Activated T-cell treated with anti-CD3 and anti-CD28 coated beads, Interleukin-2, amount 50 U/mL, for 48 hours (primary cell): ENCODE measurements around the gene TMEM184C.

ENCODE experiments used
- DNase-seq, 2 experiments: peaks; one replicate each; pipeline ENCODE4 v3.0.0-alpha.2; 2020

TMEM184C gene

GRCh38 chr4:147605499-147605898 is 11.7 kb upstream of the TMEM184C start:
- DNase-seq, result no peak

DNA sequence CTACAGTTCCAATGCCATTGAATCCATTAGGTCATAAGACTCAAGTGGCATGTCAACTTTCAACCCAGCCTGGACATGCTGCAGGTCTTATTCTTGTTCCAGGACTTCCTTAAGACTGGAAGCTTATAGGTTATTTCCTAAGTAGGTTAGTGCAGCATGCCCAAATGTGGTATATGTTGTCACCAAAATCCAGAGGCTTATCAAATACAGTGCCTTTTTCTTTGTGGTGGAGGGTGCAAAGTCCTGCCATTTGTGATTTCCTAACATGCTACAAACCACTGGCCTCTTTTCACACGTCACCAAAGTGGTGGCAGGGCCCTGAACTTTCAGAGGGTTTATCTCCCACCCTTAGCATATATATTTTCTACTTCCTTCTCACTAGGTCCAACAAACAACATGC is 9.7 kb upstream of the TMEM184C start:
- DNase-seq, result no peak

- DNase-seq, result no peak
Observed at GRCh38 chr4:147610686-147611085, 6.5 kb upstream of the TMEM184C start.

GRCh38 chr4:147616849-147617172 is 386 bp upstream of the TMEM184C start:
- DNase-seq, result no peak

- DNase-seq, result no peak
Observed at GRCh38 chr4:147617841-147618691, 869 bp downstream of the TMEM184C start.

GRCh38 chr4:147620315-147620714 is 3.1 kb downstream of the TMEM184C start:
- no peak for DNase-seq

GRCh38 chr4:147625733-147626132 is 8.5 kb downstream of the TMEM184C start:
- no peak for DNase-seq

- no peak for DNase-seq
Observed at GRCh38 chr4:147626903-147627302, 9.7 kb downstream of the TMEM184C start.

DNA sequence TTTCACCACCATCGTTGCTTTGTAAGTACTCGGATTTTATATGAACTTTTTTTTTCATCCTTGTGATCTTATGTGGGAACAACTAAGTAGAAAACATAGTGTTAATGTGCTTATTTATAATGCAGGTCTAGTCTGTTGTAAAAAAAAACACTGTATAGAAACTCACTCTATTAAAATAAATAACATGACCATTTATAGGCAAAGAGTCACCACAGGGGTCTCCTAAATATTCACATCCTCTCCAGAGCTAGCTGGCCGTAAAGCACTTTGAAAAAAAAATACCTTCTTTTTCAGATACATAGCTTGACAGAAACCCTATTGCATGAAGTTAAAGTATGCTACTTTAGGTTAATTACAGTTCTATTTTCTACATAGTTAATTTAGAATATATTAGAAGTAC is 11.2 kb downstream of the TMEM184C start:
- DNase-seq, result no peak

- DNase-seq, result no peak
Observed at GRCh38 chr4:147629783-147630730, 12.9 kb downstream of the TMEM184C start.

GRCh38 chr4:147633113-147633512 is 15.9 kb downstream of the TMEM184C start:
- no peak for DNase-seq

GRCh38 chr4:147633643-147634042 is 16.4 kb downstream of the TMEM184C start:
- no peak for DNase-seq

DNA sequence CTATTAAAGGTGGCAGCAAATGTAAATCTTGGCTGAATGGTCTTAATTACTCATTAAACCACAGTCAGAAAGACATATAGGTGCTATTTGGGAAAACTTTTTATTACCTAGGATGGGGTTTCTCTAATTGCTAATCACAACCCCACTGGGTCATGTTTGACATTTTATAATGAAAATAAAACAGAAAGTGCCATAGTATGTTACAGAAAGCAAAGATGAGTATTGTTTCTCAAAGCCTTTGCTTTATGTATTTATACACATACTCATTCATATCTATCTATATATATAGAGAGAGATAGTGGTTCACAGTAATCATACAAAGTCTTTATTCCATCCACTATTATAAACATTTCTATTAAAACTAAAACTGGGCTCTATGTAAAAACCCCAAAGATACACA is 18.2 kb downstream of the TMEM184C start:
- no peak for DNase-seq

- no peak for DNase-seq
Observed at GRCh38 chr4:147638365-147638764, 21.2 kb downstream of the TMEM184C start.

GRCh38 chr4:147638942-147639341 is 21.7 kb downstream of the TMEM184C start:
- no peak for DNase-seq

- no peak for DNase-seq
Observed at GRCh38 chr4:147639388-147639787, 22.2 kb downstream of the TMEM184C start.

DNA sequence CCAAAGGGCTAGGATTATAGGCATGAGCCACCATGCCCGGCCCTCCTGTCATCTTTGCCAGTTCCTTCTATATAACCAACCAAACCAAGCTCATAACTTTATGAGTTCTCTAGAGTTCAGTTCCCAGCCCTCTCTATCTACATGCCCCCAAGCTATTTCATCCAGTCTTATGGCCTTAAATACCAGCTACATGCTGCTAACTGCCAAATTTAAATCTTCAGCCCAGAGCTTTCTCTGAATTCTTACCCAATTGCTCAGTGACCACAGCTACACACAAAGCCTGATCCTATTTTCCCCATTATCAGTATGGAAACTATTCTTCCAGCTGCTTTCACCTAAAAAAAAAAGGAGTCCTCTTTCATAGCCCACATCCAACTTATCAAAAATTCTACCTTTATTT is 23.1 kb downstream of the TMEM184C start:
- DNase-seq, result no peak

DNA sequence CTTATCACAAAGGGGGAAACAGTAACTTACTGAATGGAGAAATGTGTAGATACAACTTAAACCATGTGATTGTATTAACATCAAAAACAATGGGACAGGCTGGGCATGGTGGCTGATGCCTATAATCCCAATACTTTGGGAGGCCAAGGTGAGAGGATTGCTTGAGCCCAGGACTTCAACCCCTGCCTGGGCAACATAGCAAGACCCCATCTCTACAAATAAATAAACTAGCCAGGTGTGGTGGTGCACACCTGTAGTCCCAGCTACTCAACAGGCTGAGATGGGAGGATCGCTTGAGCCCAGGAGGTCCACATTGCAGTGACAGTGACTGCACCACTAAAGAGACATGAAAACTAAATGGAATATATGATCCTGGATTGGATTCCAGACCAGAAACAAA is 26.4 kb downstream of the TMEM184C start:
- DNase-seq, result no peak

DNA sequence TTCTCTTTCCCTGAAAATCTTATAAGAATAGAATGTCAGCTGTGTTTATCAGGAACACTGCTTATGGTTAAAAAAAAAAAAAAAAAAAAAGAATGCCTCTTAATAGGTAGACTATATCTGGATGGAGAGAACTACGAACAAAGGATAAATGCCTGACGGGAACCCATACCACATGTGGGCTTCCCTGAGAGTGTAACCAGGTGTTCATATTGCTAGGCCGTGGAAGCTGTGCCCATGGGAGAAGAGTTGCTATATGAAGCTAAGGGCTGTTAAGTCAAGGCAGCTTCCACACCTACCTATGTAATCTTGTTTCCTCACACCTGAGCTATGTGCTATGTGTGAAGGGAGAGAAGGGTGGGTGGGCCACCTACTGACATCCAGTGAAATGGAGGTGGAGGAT is 27.3 kb downstream of the TMEM184C start:
- no peak for DNase-seq

- no peak for DNase-seq
Observed at GRCh38 chr4:147645099-147645498, 27.9 kb downstream of the TMEM184C start.

DNA sequence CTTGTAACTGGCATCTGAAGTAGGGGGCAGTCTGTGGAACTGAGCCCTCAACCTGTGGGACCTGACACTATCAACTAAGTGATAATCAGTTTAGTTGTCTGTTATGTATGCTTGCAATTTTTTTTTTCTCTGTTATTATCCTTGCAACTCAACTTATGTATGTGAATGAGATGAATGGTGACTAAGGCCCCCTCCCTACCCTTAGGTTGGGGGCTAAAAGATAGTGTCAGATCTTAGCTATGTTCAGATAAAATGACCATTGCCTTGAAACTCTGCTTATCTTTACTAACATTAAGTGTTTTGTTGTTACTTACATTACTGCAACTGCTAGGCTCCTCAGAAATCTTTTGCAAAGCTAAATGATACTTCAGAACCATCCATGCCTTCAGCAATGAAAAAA is 31.5 kb downstream of the TMEM184C start:
- no peak for DNase-seq

GRCh38 chr4:147651563-147651962 is 34.4 kb downstream of the TMEM184C start:
- no peak for DNase-seq

GRCh38 chr4:147655639-147656038 is 38.4 kb downstream of the TMEM184C start:
- DNase-seq, result no peak

DNA sequence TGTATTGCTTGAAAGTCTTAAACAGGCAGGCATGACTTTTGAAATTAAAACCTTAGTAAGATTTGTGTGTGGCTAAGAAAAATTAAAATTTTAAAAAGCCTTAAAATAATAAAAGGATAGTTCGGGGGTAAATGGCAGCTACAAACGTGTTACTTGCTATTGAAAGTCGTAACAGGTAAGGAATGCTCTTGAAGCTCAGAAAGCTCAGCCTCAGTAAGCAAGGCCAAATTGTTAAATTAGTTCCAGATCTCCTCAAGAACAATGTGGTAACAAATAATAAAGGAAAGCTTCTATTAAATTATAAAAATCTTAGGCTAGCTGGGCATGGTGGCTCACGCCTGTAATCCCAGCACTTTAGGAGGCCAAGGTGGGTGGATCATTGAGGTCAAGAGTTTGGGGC is 41.3 kb downstream of the TMEM184C start:
- DNase-seq, result no peak
